HCT116 (cell line): ENCODE results near the gene KCNIP3.

Experiments
- POLR2A ChIP-seq: IDR thresholded peaks from 2 replicates; pipeline ENCODE4 v1.7.0; 2011; ENCODE audit warnings: borderline replicate concordance; ENCODE audit not compliant: insufficient read depth, insufficient read length; ENCODE audit errors: extremely low read depth
- POLR2AphosphoS5 ChIP-seq: IDR thresholded peaks from 2 replicates; pipeline ENCODE4 v1.6.1; 2011; ENCODE audit warnings: mild to moderate bottlenecking, low read depth, low read length, moderate library complexity
- TCF7L2 ChIP-seq: IDR thresholded peaks from 2 replicates; pipeline ENCODE4 v1.7.0; 2011; ENCODE audit warnings: borderline replicate concordance, inconsistent platforms; ENCODE audit not compliant: insufficient read depth, insufficient read length; ENCODE audit errors: extremely low read depth
- TF ChIP-seq, protein P1 (sequence below), 3 experiments: fragments of 200-600 bp in 1 of 3; sonication (generic) in 1 of 3; IDR thresholded peaks in 2 of 3; conservative IDR thresholded peaks in 1 of 3; 2 replicates each; pipeline ENCODE4 v1.5.1; 2012 to 2017; ENCODE audit warnings: low read depth in 2 of 3, low read length in 2 of 3, antibody characterized with exemption in 1 of 3, borderline replicate concordance in 1 of 3, control low read depth in 1 of 3, mild to moderate bottlenecking in 1 of 3, mixed read lengths in 1 of 3, mixed run types in 1 of 3, moderate library complexity in 1 of 3; ENCODE audit not compliant: insufficient read depth in 1 of 3

DNA sequence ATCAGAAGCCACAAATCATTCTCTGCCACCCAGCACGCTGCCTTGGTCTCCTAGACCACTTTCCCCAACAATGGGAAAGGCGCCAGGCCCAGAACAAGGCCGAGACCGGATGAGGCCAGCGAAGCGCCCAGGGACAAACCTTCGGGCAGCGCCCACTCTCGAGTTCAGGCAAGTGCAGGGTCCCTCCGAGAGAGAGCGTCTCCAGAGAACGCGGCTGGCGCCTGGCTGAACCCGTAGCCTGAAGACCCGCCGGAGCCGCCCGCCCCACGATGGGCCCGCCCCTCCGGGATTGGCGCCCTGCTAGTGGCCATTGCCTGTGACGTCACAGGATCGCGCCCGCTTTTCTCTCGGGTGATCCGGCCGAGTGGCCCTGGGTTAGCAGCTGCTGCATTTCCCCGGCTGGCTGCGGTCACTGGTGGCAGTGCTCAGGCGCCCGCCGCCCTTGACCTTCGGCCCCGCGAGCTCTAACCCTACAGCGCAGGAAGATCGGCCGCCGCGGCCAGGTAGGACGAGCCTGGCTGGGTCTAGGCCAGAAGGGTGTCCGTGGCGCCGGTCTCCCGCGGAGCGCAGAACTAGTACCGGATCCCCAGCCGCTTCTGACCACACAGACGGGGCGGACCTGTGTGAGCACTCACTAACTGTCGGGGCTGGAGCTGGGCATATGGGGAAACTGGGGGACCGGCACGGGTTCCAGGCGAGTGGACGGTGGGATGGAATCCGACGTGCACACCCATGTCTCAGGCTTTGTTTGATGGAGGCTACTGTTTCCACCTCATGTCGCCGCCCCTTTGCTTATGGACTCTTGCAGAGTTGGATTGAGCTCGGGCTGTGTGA, 105.4 kb downstream of the KCNIP3 start, which contains the start of gene FAHD2A:
- no peak for TF ChIP-seq TCF7L2
- TF ChIP-seq, protein P1, sequence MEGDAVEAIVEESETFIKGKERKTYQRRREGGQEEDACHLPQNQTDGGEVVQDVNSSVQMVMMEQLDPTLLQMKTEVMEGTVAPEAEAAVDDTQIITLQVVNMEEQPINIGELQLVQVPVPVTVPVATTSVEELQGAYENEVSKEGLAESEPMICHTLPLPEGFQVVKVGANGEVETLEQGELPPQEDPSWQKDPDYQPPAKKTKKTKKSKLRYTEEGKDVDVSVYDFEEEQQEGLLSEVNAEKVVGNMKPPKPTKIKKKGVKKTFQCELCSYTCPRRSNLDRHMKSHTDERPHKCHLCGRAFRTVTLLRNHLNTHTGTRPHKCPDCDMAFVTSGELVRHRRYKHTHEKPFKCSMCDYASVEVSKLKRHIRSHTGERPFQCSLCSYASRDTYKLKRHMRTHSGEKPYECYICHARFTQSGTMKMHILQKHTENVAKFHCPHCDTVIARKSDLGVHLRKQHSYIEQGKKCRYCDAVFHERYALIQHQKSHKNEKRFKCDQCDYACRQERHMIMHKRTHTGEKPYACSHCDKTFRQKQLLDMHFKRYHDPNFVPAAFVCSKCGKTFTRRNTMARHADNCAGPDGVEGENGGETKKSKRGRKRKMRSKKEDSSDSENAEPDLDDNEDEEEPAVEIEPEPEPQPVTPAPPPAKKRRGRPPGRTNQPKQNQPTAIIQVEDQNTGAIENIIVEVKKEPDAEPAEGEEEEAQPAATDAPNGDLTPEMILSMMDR (IDR thresholded peaks at IDR 0.05 in 2 of 3, conservative IDR thresholded peaks at IDR 0.05 in 1 of 3; ENCODE audit: borderline replicate concordance in 1 of 3, insufficient read depth in 1 of 3, low read depth in 2 of 3, low read length in 2 of 3) = no peak
- TF ChIP-seq POLR2AphosphoS5 = peak; percentile 90
- TF ChIP-seq POLR2A = peak; percentile 40
